ENCODE data around the gene ZNF783.
"Not testable (repeated sequence)": the region's sequence is repeated elsewhere in the genome, so short reads cannot be mapped to it uniquely, and the experiment has no call there.

Gene ZNF783

DNA sequence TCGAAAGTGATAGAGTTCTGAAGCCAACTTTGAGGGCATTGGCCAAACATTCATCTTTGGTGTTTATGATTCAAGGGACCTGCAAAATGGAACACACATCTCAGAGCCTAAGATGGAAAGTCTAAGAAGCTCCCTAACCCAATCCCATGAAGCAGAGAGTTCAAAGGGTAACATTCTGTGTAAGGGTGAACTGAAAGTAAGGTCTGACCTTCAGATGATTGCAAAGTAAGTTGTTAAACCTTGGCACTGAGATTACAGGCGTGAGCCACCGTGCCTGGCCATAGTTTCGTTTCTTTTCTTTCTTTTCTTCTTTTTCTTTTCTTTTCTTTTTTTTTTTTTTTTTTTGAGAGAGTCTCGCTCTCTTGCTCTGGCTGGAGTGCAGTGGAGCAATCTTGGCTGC is 20.3 kb upstream of the ZNF783 start:
- DNase-seq: no peak

DNA sequence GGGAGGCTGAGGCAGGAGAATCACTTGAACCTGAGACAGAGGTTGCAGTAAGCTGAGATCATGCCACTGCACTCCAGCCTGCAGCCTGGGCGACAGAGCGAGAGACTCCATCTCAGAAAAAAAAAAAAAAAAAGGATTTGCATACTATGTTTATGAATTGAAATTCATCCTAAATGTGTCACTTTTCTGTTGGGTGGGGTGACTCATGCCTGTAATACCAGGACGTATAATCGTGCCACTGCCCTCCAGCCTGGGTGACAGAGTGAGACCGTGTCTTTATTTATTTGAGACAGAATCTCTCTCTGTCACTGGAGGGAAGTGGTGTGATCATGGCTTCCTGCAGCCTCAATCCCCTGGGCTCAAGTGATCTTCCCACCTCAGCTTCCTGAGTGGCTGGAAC is 16.8 kb upstream of the ZNF783 start:
- DNase-seq: no peak

DNA sequence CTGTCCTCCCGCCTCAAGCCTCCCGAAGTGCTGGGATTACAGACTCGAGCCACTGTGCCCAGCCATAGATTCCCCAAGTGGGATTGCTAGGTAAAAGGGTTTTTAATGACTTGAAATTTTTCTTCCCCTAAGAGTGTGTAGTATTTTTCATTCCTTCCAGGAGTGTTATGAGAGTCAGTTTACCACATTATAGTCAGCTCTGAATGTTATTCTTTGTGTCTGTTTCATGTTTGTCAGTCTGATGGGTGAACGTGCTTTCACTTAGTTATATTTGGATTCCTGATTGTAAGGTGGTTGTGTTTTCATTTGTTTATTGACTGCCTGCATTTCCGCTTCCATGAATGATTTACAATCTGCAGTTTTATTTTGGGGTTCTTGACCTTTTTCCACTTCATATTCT is 16.3 kb upstream of the ZNF783 start:
- DNase-seq: no peak

DNA sequence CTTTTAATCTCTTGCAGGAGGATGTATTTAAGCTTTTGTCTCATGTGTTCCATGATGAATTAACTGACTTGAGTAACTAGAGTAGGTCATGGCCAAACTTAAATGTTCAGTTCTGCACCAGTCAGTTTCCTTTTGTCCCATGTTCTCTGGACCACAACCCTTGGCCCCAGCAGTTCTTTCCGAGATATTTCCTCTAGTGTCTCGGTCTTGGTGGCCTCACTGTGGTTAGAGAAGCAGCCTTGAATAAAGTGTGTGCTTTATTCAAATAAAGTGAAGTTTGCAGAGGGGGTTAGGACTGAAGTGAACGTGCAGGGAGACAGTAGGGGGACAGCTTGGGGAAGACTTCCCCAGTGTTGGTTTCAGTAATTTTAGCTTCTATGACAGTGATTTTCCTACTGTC is 13.2 kb upstream of the ZNF783 start:
- no peak for DNase-seq

DNA sequence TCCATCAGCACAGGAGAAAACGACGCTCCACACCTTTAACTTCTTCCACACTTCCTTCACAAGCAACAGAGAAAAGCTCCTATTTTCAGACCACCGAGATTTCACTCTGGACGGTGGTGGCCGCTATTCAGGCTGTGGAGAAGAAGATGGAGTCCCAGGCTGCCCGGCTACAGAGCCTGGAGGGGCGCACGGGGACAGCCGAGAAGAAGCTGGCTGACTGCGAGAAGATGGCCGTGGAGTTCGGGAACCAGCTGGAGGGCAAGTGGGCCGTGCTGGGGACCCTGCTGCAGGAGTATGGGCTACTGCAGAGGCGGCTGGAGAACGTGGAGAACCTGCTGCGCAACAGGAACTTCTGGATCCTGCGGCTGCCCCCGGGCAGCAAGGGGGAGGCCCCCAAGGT is 11.8 kb upstream of the ZNF783 start:
- DNase-seq: not testable (repeated sequence)

DNA sequence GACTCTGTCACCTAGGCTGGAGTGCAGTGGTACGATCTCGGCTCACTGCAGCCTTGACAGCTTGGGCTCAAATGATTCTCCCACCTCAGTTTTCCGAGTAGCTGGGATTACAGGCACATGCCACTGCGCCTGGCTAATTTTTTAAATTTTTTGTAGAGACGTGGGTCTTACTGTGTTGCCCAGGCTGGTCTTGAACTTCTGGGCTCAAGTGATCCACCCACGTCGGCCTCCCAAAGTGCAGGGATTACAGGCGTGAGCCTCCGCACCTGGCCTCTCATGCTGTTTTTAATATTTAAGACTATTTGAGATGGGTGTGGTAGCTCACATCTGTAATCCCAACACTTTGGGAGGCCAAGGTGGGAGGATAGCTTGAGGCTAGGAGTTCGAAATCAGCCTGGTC is 10.5 kb upstream of the ZNF783 start:
- not testable (repeated sequence) for DNase-seq

DNA sequence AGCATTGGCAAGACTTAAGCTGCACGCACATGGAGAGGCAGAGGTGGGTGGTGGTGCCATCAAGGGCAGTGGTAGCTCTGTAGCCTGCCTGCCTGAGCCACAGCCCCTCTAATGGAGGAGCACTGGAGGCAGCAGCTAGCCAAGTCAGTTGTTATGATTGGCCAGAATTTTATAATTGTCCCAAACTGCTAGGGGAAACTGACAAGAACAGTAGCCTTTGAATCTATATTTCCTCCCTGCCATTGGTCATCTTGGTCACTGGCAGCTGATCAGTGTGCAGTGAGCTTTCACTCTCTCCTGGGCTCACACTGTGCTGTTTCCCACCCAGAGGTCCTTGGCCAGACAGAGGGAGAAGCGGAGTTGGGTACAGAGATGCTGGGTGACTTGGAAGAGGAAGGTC is 9.6 kb upstream of the ZNF783 start:
- DNase-seq: no peak

DNA sequence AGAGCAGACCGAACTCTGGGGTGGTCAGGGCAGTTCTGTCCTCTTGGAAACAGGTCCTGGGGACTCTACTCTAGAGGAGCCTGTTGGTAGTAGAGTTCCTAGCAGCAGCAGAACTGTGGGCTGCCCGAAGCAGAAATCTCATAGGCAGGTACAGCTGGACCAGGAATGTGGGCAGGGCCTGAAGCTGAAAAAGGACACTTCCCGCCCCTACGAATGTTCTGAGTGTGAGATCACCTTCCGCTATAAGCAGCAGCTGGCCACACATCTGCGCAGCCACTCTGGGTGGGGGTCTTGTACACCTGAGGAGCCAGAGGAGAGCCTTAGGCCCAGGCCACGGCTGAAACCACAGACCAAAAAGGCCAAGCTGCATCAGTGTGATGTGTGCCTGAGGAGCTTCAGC is 8.3 kb upstream of the ZNF783 start:
- no peak for DNase-seq

DNA sequence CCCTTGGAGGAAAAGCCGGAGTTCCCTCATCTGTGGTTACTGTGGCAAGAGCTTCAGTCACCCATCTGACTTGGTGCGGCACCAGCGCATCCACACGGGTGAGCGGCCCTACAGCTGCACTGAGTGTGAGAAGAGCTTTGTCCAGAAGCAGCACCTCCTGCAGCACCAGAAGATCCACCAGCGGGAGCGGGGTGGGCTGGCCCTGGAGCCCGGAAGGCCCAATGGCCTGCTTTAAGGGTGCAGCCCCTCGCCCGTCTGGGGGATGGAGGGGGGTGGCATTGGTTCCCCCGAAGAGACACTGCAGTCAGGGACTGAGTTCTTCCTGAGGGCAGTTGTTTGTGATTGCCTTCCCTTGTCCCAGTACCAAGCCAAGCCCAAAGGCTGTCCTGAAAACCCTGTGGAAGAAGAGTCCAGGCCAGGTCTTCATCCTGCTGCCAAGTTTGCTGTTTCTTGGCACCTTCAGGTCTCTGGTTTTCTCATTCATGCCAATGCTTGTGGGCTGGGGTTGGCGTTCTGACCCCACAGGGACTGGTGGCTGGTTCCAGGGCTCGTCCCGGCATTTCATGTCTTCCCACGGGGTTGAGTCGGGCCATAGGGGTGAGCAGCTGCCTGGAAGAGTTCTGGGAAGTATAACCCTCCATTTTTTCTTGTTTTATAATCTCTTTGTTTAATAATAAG is 7.7 kb upstream of the ZNF783 start:
- no peak for DNase-seq

DNA sequence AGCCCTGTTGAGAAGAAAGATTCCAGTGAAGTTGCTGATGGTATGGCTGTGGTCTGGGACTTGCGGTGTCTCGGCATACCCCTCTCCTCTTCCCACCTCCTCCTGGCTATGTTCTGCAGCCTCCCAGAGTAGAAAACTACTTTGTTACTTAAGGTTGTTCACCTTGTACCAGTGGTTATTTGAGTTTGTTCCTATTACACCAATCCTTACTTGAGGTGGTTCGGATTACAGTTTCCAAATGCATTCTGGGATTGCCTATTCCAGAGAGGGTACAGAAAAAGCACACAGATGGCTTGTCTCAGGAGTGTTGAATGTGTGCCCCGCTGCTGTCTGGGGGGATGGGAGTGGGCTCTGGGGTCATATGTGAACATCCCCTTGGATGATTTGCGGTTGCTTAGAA is 6.8 kb upstream of the ZNF783 start:
- no peak for DNase-seq

DNA sequence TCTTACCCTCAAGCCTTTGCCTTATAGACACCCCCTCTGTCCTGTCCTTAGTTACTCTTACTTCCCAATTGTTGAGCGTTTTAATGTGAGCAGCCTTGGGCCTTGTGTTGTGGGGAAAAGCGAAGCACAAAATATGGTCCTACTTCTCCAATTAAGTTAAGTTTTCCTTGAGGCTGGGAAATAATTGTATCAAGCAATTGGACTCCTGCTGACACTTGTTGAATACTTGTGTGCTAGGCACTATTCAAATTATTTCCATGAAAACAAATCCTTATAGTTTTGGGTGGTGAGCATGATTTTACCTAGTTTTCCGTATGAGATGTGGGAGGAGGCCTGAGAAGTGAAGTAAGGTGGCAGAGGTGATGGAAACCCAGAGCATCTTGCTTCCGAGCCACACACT is 5.4 kb upstream of the ZNF783 start:
- no peak for DNase-seq

DNA sequence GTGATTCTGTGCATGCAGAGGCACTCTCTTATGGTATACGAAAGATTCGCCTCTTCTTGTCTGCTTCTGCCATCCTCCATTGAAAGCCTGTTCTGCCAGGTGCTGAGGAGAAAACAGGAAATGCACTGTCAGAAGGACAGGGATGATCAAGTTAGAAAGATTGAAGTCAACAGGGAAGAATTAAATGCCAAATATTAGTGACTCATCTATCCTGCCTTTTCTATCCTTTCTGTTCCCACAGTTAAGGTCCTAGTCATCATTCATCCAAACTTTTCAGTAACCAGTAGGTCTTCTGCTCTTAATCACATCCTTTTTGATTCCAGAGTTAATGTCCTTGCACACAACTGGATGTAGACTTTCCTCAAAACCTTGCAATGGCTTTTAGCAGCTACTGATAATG is 4.8 kb upstream of the ZNF783 start:
- no peak for DNase-seq

DNA sequence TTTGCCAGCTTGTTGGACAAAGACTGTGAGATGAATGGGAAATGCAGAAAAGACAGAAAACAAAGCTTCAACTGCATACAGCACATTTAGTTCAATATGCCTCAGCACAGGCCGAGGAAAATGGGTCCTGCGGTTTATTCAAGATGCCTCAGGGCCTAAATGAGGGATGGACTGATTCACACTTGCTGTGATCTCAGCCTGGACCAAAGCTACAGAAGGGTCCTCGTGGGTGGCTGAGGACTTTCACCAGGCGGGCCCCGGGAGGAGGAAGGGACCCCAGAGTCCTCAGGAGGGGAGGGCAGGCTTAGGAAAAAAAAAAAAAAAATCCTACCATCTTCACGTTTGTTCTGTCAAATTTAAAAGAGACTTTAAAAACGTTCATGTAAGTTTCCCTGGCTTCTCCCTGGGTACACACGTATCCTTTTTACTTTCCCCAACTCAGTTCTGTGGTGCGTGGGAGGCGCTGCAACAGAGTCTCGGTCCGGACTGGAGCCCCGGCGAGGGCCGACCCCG is 624 bp upstream of the ZNF783 start:
- DNase-seq: no peak

DNA sequence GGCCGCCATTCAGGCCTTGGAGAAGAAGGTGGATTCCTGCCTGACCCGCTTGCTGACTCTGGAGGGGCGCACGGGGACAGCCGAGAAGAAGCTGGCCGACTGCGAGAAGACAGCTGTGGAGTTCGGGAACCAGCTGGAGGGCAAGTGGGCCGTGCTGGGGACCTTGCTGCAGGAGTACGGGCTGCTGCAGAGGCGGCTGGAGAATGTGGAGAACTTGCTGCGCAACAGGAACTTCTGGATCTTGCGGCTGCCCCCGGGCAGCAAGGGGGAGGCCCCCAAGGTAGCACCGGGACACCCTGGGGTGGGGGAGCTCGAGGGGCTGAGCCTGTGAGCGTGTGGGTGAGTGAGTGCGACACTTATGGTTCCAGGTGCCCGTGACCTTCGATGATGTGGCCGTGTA is 4.5 kb downstream of the ZNF783 start:
- no peak for DNase-seq

DNA sequence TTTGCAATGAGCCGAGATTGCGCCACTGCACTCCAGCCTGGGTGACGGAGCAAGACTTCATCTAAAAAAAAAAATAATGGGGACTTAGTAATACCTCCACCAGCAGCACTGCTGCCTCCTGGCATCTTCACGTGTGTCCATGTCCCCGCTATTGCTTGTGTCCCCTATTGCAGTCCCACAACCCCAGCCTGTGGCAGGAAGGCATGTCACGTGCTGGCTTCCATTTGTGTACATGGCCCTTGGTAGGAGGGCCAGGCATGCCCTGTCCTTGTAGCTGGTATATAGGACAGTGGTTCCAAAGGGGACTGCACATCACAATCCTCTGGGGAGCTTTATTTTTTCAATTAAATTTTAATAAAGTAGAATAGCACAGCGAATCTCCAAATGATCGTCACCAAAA is 5.7 kb downstream of the ZNF783 start:
- no peak for DNase-seq

DNA sequence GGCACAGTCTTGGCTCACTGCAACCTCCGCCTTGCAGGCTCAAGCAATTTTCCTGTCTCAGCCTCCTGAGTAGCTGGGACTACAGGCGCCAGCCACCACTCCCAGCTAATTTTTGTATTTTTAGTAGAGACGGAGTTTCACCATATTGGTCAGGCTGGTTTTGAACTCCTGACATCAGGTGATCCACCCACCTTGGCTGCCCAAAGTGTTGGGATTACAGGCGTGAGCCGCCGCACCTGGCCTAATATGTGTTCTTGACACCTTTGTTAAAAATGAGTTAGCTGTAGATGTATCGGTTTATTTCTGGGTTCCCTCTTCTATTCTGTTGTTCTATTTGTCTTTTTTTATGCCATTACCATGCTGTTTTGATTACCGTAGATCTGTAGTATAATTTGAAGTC is 12.4 kb downstream of the ZNF783 start:
- not testable (repeated sequence) for DNase-seq

DNA sequence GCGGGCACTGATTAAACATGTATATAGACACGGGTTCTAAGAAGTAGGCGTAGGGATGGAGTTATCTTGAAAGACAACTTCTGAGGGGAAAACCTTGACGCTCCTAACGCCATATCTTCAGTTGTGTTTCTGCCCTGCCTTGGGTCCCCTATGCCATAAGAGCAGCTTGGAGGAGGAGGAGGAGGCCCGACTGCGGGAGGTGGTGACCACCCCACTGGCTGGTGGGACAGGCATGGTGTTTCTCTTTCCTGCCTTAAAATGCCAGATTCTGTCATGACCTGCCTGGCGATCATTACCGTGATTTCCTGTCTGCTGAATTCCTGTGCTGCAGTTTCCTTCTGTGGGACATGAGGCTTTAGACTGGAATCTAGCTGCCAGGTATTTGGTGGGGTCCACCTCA is 15.9 kb downstream of the ZNF783 start:
- no peak for DNase-seq

DNA sequence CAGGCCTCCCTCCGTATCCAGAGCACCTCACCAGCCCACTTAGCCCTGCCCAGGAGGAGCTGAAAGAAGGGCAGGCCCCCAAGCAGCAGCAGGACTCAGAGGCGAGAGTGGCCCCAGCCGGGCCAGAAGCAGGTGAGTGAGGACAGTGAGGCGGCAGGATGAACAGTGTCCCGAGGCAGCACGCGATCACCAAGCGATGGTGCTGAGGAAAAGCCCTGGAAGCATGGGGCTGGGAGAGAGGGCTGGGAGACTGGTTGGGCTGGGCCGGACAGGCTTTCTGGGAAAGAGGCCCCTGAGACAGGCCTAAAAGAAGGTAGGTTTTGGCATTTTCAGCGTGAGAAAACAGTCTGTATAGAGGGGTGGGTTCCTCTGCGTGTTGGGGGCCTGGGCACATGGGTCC is 16.4 kb downstream of the ZNF783 start:
- DNase-seq: no peak

DNA sequence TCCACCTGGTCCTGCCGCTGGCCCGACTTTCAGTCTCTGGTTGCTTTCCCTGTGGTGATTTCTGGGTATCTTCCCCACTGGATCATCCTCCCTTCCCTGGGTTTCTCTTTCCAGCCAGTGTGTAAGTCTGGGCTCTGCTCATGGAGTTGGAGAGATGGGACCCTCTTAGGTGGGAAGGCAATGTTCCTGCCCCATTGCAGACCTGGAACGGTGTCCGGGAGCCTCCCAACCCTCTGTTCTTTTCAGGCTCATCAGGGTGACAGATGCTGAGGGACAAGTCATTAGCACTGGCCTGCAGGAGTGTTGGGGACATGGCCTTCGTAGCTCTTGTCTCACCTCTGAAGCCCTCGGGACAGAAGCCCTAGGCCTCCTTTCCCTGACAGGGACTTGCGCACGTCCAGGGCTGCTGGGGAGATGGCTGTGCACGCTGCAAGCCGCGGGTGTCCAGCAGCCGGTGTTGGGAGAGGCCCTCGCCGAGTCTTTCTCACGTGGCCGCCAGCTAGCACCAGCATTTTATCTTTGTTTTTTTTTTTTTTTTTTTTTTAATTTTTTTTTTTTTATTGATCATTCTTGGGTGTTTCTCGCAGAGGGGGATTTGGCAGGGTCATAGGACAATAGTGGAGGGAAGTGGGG is 17.2 kb downstream of the ZNF783 start:
- no peak for DNase-seq

DNA sequence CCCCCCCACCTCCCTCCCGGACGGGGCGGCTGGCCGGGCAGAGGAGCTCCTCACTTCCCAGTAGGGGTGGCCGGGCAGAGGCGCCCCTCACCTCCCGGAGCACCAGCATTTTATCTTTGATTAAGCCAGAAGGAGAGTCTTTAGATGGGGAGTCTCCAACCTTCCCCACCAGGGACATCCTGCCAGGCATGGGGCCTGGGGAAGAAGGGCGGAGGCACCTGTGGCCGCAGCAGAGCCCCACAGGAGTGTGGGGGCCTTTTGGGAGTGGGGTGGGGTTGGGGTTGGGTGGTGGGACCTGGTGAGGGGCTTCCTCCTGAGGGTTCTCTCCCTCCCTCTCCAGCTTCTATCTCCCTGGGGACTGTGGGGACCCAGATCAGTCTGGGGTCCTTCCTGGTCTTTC is 18.2 kb downstream of the ZNF783 start:
- DNase-seq: no peak

DNA sequence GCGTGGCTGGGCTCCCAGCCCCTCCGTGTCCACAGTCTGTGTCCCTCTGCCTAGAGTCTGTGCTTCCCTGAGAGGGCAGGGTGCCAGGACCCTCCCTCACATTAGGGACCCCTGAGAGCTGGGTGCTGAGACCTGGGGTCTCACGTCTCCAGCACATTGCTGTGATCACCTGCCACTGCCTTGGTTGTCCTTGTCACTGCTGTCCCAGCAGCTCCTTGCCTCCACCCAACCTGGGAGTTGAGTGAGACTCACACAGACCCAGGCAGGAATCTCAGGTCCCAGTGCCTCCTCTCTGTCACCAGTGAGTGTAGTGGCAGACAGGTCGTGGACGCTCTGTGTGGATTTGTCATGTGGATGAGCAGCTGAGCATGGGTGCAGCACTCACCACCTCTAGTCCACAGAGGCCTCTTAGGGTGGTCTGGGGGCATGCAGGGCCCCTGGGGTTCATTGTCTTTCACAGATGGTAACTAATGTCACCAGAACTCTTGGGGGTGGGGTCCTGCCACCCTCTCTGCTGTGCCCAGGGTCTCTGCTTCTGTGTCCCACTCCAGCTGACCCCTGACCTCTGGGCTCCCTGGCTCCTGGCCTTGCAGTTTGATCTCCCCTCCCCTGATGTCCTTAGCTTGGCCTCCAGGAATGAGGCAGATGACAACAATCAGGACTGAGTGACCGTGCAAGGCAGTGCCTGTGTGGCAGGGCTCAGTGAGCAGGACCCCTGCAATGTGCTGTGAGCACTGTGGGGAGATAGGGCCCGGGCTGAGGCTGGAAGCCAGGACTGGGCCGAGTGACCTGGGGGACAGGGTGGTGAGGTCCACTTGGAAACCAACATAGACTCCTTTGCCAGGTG is 18.9 kb downstream of the ZNF783 start:
- no peak for DNase-seq

DNA sequence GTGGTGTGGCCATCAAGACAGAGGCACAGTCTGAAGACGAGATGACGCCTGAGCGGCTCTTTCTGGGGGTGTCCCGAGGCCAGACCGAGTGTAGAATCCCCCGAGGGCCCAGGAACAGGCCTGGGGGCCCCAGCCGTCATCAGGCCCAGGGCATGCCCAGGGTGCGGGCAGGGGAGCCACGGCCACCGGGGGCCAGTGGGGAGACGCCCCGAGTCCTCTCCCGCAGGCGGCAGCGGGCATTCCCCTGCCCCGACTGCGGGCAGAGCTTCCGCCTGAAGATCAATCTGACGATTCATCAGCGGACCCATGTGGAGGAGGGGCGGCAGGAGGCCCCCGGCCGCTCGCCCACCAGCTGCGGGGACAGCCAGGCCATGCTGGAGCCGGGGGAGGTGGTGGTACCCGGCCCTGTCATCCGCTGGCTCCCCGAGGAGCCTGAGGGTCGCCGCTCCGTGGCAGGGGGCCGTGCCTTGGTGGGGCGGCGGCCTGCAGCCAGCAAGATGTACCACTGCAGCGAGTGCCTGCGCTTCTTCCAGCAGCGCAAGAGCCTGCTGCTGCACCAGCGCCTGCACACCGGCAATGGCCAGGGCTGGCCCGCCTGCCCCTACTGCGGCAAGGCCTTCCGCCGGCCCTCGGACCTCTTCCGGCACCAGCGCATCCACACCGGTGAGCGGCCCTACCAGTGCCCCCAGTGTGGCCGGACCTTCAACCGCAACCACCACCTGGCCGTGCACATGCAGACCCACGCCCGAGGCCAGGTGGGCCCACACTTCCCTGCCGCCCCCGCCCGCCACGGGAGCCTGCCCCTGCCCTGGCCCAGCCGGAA is 19.7 kb downstream of the ZNF783 start:
- peak; percentile 27 for DNase-seq

DNA sequence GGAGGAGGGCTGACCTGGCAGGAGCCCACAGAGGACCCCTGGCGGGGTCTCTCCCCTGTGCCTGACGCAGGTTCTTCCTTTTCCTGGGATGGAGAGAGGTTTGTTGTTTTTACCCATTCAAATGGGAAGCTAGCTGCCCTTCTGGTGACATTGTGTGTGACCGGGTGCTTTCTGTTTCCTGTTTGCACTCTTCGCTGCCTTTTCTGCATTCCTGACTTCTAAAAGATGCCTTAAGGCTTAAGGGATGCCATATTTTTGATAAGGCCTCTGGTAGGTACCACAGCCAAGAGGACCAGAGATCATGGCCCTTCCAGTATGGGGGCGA is 20.3 kb downstream of the ZNF783 start:
- DNase-seq: no peak

Data from activated CD4-positive, CD25-positive, alpha-beta regulatory T cell treated with anti-CD3 and anti-CD28 coated beads, Interleukin-2, amount 50 U/mL, for 72 hours (primary cell).